H1 (cell line): Measurements from ENCODE around the gene MSI2. TPM values are rescaled to one million over a fixed set of nuclear protein-coding genes. Genes with fewer than 3 reads are reported as not detected.

Source experiments
- CTCF ChIA-PET: fragments of 300-600 bp; sonication (Branson Sonifier 250); formaldehyde crosslinking; loops from one replicate; lab custom pipeline; 2021; ENCODE audit not compliant: partially characterized antibody; lab: Charles Lee
- POLR2A ChIA-PET: fragments of 300-600 bp; sonication (Branson Sonifier 250); formaldehyde crosslinking; loops from one replicate; lab custom pipeline; 2021; ENCODE audit warnings: inconsistent platforms; ENCODE audit not compliant: partially characterized antibody; lab: Charles Lee
- DNase-seq, 2 experiments: peaks; one replicate each; pipeline versions ENCODE4 v3.0.0 to v3.0.0-alpha.2; 2010 to 2022; ENCODE audit warnings: low spot score in 2 of 2, low read depth in 1 of 2, mixed read lengths in 1 of 2
- FAIRE-seq: peaks from 2 replicates; lab custom pipeline; 2011; peaks lifted over from hg19 to GRCh38; lab: Jason Lieb, UNC
- H2AFZ ChIP-seq: 2 replicates; pipeline ENCODE4 v1.8.1; 2012; ENCODE audit warnings: low read length, inconsistent platforms
- H2AK5ac ChIP-seq: 2 replicates; pipeline ENCODE4 v1.6.1; 2013; ENCODE audit warnings: low read depth, low read length
- H2BK120ac ChIP-seq: replicated peaks from 2 replicates; pipeline ENCODE3; 2013; ENCODE audit warnings: low read depth, low read length, inconsistent platforms
- H2BK12ac ChIP-seq: 2 replicates; pipeline ENCODE4 v1.6.1; 2013; ENCODE audit warnings: low read depth, low read length
- H2BK15ac ChIP-seq: 2 replicates; pipeline ENCODE4 v1.6.1; 2013; ENCODE audit warnings: low read length
- H2BK20ac ChIP-seq: 2 replicates; pipeline ENCODE4 v1.6.1; 2013; ENCODE audit warnings: low read length
- H2BK5ac ChIP-seq: 2 replicates; pipeline ENCODE4 v1.6.1; 2013; ENCODE audit warnings: low read depth, low read length
- H3K14ac ChIP-seq: 2 replicates; pipeline ENCODE4 v1.6.1; 2013; ENCODE audit warnings: inconsistent platforms; ENCODE audit not compliant: insufficient read length
- H3K18ac ChIP-seq: 2 replicates; pipeline ENCODE4 v1.6.1; 2013; ENCODE audit warnings: low read length; ENCODE audit errors: extremely low read depth
- H3K23ac ChIP-seq: 2 replicates; pipeline ENCODE4 v1.6.1; 2013; ENCODE audit warnings: inconsistent platforms; ENCODE audit not compliant: insufficient read length
- H3K23me2 ChIP-seq: 2 replicates; pipeline ENCODE4 v1.6.1; 2013; ENCODE audit warnings: low read depth, low read length
- H3K27ac ChIP-seq: 2 replicates; pipeline ENCODE4 v1.6.1; 2011; ENCODE audit warnings: low read depth, low read length, inconsistent platforms
- H3K27me3 ChIP-seq, 4 experiments: replicated peaks in 1 of 4; 1 replicate in 1 of 4; 2 replicates in 3 of 4; pipeline versions ENCODE4 v1.6.1 to v1.8.1; 2011 to 2013; ENCODE audit warnings: low read length in 3 of 4, mild to moderate bottlenecking in 3 of 4, inconsistent platforms in 2 of 4, mixed read lengths in 2 of 4, moderate library complexity in 1 of 4; ENCODE audit not compliant: control insufficient read depth in 3 of 4, insufficient read depth in 3 of 4; ENCODE audit errors: extremely low read depth in 1 of 4
- H3K36me3 ChIP-seq, 4 experiments: 2 replicates each; pipeline versions ENCODE4 v1.6.1 to v1.8.1; 2011 to 2013; ENCODE audit warnings: mild to moderate bottlenecking in 4 of 4, low read length in 3 of 4, moderate library complexity in 2 of 4, control low read depth in 1 of 4, inconsistent platforms in 1 of 4; ENCODE audit not compliant: insufficient read depth in 4 of 4, control insufficient read depth in 2 of 4
- H3K4ac ChIP-seq: replicated peaks from 2 replicates; pipeline ENCODE3; 2013; ENCODE audit warnings: low read length, low read depth, mixed read lengths, inconsistent platforms; ENCODE audit not compliant: insufficient read length
- H3K4me1 ChIP-seq, 4 experiments: replicated peaks in 1 of 4; 1 replicate in 1 of 4; 2 replicates in 3 of 4; pipeline versions ENCODE4 v1.6.1 to v1.8.1; 2011 to 2013; ENCODE audit warnings: low read length in 3 of 4, inconsistent platforms in 2 of 4, mixed read lengths in 1 of 4; ENCODE audit not compliant: insufficient read depth in 4 of 4, control insufficient read depth in 3 of 4
- H3K4me2 ChIP-seq, 2 experiments: 2 replicates each; pipeline versions ENCODE4 v1.6.1 to v1.8.1; 2011 to 2013; ENCODE audit warnings: low read depth in 2 of 2, low read length in 2 of 2, control low read depth in 1 of 2, inconsistent platforms in 1 of 2, mild to moderate bottlenecking in 1 of 2; ENCODE audit not compliant: insufficient read depth in 1 of 2
- H3K4me3 ChIP-seq, 4 experiments: fragments of 200-600, 300-600 bp in 1 of 4; sonication (generic), shearing (Covaris generic), sonication (Bioruptor Twin) in 1 of 4; 2 replicates each; pipeline versions ENCODE4 v1.5.1 to v1.8.1; 2011 to 2016; ENCODE audit warnings: low read length in 4 of 4, low read depth in 3 of 4, control low read depth in 2 of 4, inconsistent platforms in 2 of 4, mild to moderate bottlenecking in 2 of 4, mixed read lengths in 1 of 4, moderate library complexity in 1 of 4; ENCODE audit not compliant: insufficient read depth in 2 of 4; ENCODE audit errors: extremely low read depth in 1 of 4
- H3K56ac ChIP-seq: replicated peaks from 2 replicates; pipeline ENCODE3; 2013; ENCODE audit warnings: low read depth, mild to moderate bottlenecking, mixed read lengths, low read length, inconsistent platforms; ENCODE audit not compliant: insufficient read length
- H3K79me1 ChIP-seq: 2 replicates; pipeline ENCODE4 v1.6.1; 2013; ENCODE audit warnings: low read depth, low read length, control low read depth
- H3K79me2 ChIP-seq, 2 experiments: 2 replicates each; pipeline versions ENCODE4 v1.6.1 to v1.8.1; 2012 to 2013; ENCODE audit warnings: low read length in 2 of 2, mild to moderate bottlenecking in 2 of 2, inconsistent platforms in 1 of 2; ENCODE audit not compliant: insufficient read depth in 2 of 2, control insufficient read depth in 1 of 2
- H3K9ac ChIP-seq, 4 experiments: replicated peaks in 1 of 4; 1 replicate in 1 of 4; 2 replicates in 3 of 4; pipeline versions ENCODE4 v1.6.1 to v1.8.1; 2011 to 2013; ENCODE audit warnings: low read depth in 3 of 4, low read length in 3 of 4, control low read depth in 2 of 4, mild to moderate bottlenecking in 2 of 4, moderate library complexity in 2 of 4, inconsistent platforms in 1 of 4; ENCODE audit errors: extremely low read depth in 1 of 4
- H3K9me3 ChIP-seq, 2 experiments: 2 replicates each; pipeline versions ENCODE4 v1.6.1 to v1.8.1; 2012 to 2013; ENCODE audit warnings: mild to moderate bottlenecking in 2 of 2, moderate library complexity in 2 of 2, control low read depth in 1 of 2, inconsistent platforms in 1 of 2, low read depth in 1 of 2, low read length in 1 of 2, mixed read lengths in 1 of 2; ENCODE audit not compliant: insufficient read depth in 2 of 2
- H4K20me1 ChIP-seq, 2 experiments: replicated peaks in 1 of 2; 2 replicates each; pipeline versions ENCODE3 to v1.8.1; 2011 to 2013; ENCODE audit warnings: inconsistent platforms in 2 of 2, low read length in 2 of 2, mild to moderate bottlenecking in 1 of 2; ENCODE audit not compliant: insufficient read depth in 2 of 2, control insufficient read depth in 1 of 2
- H4K5ac ChIP-seq: 2 replicates; pipeline ENCODE4 v1.6.1; 2013; ENCODE audit warnings: low read length, low read depth, mixed read lengths, inconsistent platforms; ENCODE audit not compliant: insufficient read length
- H4K8ac ChIP-seq: 2 replicates; pipeline ENCODE4 v1.8.0; 2013; ENCODE audit warnings: mild to moderate bottlenecking, moderate library complexity, low read length, inconsistent platforms; ENCODE audit not compliant: insufficient read depth; ENCODE audit errors: extremely low read depth
- H4K91ac ChIP-seq: replicated peaks from 2 replicates; pipeline ENCODE3; 2013; ENCODE audit warnings: low read length, mixed read lengths, inconsistent platforms; ENCODE audit not compliant: insufficient read length
- RXRA ChIP-seq: IDR thresholded peaks from 2 replicates; pipeline ENCODE4 v1.6.1; 2011; ENCODE audit warnings: low read depth, mild to moderate bottlenecking, low read length, moderate library complexity; ENCODE audit not compliant: insufficient read depth
- WGBS, 2 experiments: shearing (Covaris generic) in 1 of 2; methylation state at CpG; one replicate each; pipeline versions ENCODE4 v1.1.6 to v1.1.7; 2013 to 2015; ENCODE audit warnings: low lambda C conversion rate in 2 of 2, mixed read lengths in 2 of 2, inconsistent platforms in 1 of 2, low coverage in 1 of 2, missing lambda C conversion rate in 1 of 2; ENCODE audit not compliant: insufficient replicate concordance in 2 of 2, insufficient coverage in 1 of 2, insufficient read length in 1 of 2; ENCODE audit errors: extremely low coverage in 1 of 2, missing lambda C conversion rate in 1 of 2; 5-methylcytosine and 5-hydroxymethylcytosine counted together
- polyA plus RNA-seq, 7 experiments: library from polyadenylated mRNA; depleted of rRNA in 3 of 7; stranded (reverse) in 5 of 7; unstranded in 2 of 7; fragments of >200 nt in 5 of 7; fragments of 200-250 nt in 2 of 7; gene quantifications; 1 replicate in 5 of 7; 2 replicates in 1 of 7; 4 replicates in 1 of 7; pipeline versions ENCODE4 v1.2.1 to v1.2.3, GENCODE V29; 2011 to 2013; ENCODE audit warnings: missing spikeins in 2 of 7, mixed read lengths in 2 of 7
- total RNA-seq: library from RNA; stranded (reverse); fragmentation: NEBNext Ultra II Directional; extraction: Animal tissue kit (Norgen Biotek cat#: 25700); gene quantifications from 2 replicates; pipeline ENCODE4 v1.2.1, GENCODE V29; 2021

The MSI2 gene
- total and polyA plus RNA-seq, 2 of the 8 experiments (the other 6 are each of a cell fraction or from before 2014, with no cell fraction given): 36.7 to 80.6 TPM

DNA sequence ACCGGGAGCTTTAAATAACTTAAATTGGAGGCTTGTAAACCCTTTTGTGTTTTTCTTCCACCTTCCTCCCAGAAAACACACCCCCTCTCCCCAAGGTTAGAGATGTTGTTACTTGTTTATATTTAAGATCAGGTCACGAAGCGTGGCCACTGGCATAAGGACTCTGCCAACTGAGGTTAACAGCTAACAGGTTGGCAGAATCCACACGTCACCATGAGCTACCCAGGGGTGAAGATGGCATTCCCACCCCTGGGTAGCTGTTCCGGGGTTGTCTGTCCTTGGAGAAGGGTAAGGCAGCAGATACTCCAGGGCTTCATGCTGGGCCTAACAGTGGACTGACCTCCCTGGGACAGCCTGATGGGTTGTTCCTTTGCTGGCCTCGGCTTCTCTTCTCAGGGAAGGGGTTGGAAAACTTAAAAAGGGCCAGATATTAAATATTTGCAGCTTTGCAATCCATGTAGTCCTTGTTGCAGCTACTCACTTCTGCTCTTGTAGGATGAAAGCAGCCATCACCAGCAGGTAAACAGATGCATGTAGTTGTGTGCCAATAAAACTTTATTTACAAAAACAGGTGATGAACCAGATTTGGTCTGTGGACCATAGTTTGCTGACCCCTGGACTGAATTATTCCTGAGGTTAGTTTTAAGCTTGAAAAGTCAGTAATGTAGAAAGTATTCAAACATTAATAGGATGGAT is 148.6 kb downstream of the MSI2 start:
- no peak overlapping the region for H4K5ac ChIP-seq
- TF ChIP-seq RXRA: no peak
- H3K27ac ChIP-seq: no peak overlapping the region
- H2BK120ac ChIP-seq: no peak overlapping the region
- no peak overlapping the region for H4K91ac ChIP-seq
- H3K4ac ChIP-seq: no peak overlapping the region
- DNase-seq (no peak), FAIRE-seq (no peak)
- peaks cover 3 to 7% of the 10 kb centered on the region in 2 experiments for H4K20me1 ChIP-seq
- no peak overlapping the region for H4K8ac ChIP-seq
- H3K23ac ChIP-seq: no peak overlapping the region
- no peak overlapping the region for H3K56ac ChIP-seq
- no peak overlapping the region for H2BK15ac ChIP-seq
- no peak overlapping the region for H3K18ac ChIP-seq
- no peaks in the 10 kb centered on the region for H3K9me3 ChIP-seq
- no peak overlapping the region for H2BK12ac ChIP-seq
- no peaks in the 10 kb centered on the region; the same call in 1 of the 2 replicates for H3K23me2 ChIP-seq
- no peak overlapping the region for H3K14ac ChIP-seq
- H2BK20ac ChIP-seq: no peak overlapping the region
- H3K9ac ChIP-seq: no peak overlapping the region
- H2AK5ac ChIP-seq: no peak overlapping the region
- H3K4me1 ChIP-seq: peaks cover 9 to 25% (median 23%) of the 10 kb centered on the region in 4 experiments
- H3K79me2 ChIP-seq: peaks cover 0 to 27% of the 10 kb centered on the region in 2 experiments; a peak in 2 of 4 replicates
- no peak overlapping the region for H3K4me2 ChIP-seq
- ChIA-PET CTCF (interaction anchor here (0.5 to 10.0 kb wide), 18 partner anchors 9 to 338 kb away, joined by 3 to 119 read pairs (median 4); no protein-coding TSS in a partner anchor), POLR2A (interaction anchor here (0.6 to 1.5 kb wide), 4 partner anchors 39 to 429 kb away, joined by 3 read pairs; no protein-coding TSS in a partner anchor)
- no peak overlapping the region for H2AFZ ChIP-seq
- peaks cover 0 to 3% (median 1%) of the 10 kb centered on the region in 4 experiments; a peak in 2 of 8 replicates for H3K36me3 ChIP-seq
- peaks cover 4% of the 10 kb centered on the region for H3K79me1 ChIP-seq
- 94% methylated on average over 6 of the region's 6 CpGs; no CpG with 5 or more reads in 1 of the 2 experiments for WGBS, 2 experiments
- no peak overlapping the region for H2BK5ac ChIP-seq
- H3K4me3 ChIP-seq: no peak overlapping the region
- no peaks in the 10 kb centered on the region for H3K27me3 ChIP-seq
